GM21390 (cell line): ENCODE results near the gene CSNK1G1.

Experiments used
- ATAC-seq: cut with Tn5 transposase; IDR thresholded peaks from one replicate; pipeline ENCODE4 v1.9.1; 2021; ENCODE audit not compliant: unreplicated experiment

Gene CSNK1G1

DNA sequence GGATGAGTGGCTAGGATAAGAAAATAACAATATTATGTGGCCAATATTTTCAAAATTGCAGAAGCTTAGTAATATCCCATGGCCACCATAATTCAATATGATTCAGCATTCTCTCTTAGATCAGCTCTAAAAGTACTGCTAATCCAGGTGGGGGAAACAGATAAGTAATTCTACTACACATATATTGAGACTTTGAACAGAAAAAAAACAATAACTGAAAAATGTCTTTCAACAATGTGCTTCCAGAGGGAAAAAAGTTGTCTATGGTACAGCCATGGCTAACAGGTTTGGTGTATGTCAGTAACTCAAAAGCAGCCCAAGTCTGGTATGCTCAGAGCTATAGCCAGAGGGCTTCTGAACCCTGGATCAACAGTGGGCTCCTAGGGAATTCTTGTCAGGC, 150.8 kb downstream of the CSNK1G1 start:
- ATAC-seq, result no peak

DNA sequence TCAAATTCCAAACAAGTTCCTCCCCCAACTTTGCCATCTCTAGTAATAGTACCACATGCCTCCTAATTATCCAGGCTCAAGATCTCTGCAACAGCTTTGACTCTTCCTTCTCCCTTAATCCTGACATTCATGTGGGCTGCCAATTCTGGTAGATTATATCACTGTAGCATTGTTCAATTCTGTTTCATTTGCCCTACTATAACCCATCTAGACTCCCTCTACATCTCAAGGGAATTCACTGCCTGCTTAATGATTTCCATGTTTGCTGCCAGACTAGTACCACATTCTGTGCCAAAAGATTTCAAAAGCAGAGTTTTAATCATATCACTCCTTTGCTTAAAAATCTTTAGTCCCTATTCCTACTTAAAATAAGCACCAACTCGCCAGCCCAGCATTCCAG, 158.5 kb downstream of the CSNK1G1 start:
- no peak for ATAC-seq

GRCh38 chr15:64193971-64194370, 162.0 kb downstream of the CSNK1G1 start:
- ATAC-seq, result no peak

DNA sequence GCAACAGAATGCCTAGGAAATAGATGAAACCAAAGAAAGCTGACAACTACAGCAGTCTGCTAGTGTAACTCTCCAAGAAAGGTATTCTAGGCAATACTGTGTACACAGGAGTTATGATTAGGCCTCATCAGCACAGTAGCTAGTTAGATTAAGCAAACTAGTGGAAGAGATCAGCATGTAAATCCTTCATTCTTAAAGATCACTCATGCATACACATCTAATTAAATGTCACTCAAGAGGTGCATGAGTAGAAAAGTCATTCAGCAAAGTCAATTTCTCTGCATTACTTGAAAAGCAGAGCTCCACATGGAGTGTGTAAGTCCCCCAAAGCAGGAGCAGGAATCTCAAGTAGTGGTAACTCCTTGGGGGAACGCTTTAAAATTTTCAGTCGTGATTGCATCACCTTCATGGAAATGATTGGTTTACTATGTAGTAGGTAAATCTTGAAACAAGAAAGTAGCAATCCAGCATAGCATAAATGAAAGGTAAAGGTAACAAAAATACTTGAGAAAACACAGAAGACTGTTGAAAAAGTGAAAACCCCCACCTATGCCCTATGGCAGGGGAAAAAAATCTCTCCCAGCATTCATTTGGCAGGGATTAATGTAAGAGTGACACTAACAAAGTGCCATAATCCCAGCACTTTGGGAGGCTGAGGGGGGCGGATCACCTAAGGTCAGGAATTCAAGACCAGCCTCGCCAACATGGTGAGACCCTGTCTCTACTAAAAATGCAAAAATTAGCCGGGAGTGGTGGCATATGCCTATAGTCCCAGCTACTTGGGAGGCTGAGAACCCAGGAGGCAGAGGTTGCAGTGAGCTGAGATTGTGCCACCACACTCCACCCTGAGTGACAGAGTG, 163.8 kb downstream of the CSNK1G1 start:
- no peak for ATAC-seq

GRCh38 chr15:64187396-64188191, 168.4 kb downstream of the CSNK1G1 start:
- no peak for ATAC-seq

DNA sequence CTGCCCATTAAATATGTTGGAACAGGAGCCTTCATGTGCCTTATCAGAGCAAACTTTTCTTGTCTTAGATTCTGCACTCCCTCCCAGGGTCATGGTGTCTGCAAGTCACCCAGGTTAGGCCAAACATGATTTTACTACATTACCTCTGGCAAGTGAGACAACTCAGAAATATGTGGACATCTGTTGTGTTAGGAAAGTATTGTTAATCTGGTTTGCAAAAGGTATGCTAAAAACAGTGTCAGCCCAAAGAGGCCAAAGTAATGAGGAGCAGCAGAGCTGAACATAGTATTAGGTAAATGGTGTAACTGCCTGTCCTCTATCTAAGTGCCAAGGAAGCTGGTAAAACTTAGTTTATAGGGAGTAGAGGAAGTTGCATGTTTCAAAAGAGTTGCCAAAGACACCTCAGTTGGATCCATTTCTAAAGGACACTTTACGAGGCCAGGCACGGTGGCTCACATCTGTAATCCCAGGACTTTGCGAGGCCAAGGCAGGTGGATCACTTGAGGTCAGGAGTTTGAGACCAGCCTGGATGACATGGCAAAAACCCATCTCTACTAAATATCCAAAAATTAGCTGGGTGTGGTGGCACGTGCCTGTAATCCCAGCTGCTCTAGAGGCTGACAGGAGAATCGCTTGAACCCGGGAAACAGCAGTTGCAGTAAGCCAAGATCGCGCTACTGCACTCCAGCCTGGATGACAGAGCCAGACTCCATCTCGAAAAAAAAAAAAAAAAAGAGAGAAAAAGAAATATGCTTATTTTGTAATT, 170.6 kb downstream of the CSNK1G1 start:
- no peak for ATAC-seq

- no peak for ATAC-seq
These were observed 173.1 kb downstream of the CSNK1G1 start for GRCh38 chr15:64182859-64183370.

DNA sequence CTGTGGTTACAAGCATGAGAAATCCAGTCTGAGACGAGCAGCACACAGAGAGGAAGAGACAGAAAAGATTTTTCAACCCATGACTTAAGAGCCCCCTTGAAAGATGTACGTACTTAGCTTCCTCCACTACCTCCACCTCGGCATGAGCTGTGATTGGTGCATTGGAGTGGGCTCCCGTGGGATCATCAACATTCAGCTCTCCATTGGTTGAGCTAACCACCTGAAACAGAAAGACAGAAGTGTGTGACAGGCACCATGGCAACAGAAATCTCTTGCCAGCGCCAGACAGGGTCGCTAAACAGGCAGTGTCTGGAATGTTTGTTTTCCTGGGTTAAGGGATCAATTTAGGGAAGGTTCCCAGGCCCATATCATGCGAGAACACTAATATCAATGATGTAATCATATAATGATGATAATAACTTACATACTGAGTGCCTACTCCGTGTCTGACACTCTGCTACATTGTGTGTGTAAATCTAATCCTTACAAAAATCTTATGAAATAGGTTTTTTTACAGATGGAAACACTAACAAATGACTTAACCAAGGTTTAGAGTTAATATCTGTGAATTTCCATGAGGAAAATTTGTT, 175.6 kb downstream of the CSNK1G1 start:
- ATAC-seq, result no peak

GRCh38 chr15:64166102-64166890, 189.7 kb downstream of the CSNK1G1 start:
- ATAC-seq, result no peak

- no peak for ATAC-seq
These were observed 191.5 kb downstream of the CSNK1G1 start for GRCh38 chr15:64164436-64164835.

DNA sequence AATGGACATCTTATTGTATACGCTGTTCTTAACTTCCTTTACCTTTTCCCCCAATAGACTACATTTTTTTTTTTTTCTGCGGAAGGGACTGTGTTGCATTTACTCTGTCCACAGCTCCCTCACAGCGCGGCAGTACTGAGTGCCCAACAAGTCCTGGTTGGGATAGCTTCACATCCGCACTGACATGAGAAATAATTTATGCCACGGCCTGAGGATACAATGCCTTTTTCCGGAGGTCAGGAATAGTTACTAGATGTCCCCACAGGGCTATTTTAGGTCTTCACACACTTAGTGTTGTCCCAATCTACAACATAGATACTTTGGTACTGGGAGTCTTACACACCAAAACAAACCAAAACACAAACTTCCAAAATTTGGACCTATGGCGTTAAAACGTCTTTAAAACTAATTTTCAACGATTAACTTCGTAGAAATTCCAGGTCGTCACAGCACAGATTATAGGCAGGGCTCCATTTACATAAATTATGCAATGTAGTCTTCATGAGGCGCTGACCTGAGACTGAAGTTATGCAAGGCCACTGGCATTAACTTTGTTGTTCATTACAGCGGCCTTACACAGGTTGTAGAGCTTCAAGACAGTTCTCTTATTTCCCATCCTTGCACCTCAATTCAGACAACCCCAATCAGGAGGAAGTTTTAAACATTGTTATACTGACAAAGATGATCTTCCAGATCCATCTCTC, 192.2 kb downstream of the CSNK1G1 start:
- ATAC-seq, result peak; percentile 2

- peak; percentile 88 for ATAC-seq
These were observed 192.9 kb downstream of the CSNK1G1 start, which contains the start of gene PPIB for GRCh38 chr15:64162869-64163658. Gene PPIB (minus strand): TSS chr15:64163022. CDS start chr15:64162986, 36 bp downstream.

GRCh38 chr15:64162478-64162868, 193.5 kb downstream of the CSNK1G1 start:
- ATAC-seq, result peak; percentile 15

- ATAC-seq, result no peak
These were observed 194.1 kb downstream of the CSNK1G1 start for GRCh38 chr15:64161688-64162477.

- ATAC-seq, result no peak
These were observed 197.4 kb downstream of the CSNK1G1 start for GRCh38 chr15:64158363-64159134.

DNA sequence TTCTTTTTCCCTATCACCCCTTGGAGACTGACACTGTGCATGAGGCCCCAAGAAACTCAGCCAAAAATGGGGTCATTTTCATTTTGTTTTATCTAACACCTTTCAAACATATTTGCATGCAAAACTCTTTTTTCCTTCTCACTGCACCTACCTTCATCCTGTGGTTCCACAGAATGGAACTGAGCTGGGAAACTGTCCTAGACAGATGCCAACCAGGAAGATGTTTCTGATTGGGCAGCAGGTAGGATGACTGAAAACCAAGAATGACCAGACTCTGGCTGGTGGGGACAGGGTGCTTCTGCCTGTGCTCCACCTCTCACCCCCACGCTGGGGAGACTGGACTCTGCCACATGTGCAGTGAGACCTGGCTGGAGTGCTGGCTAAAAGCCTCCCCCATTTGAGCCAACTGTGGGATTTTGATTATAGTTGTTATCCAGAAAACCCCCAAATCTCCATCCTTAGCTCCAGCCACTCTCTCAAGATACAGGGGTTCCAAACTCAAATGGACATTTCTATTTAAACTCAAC, 198.3 kb downstream of the CSNK1G1 start:
- no peak for ATAC-seq
